ENCODE measurements around the gene FUOM.
"Not testable (repeated sequence)": the region's sequence is repeated elsewhere in the genome, so short reads cannot be mapped to it uniquely, and the experiment has no call there.

The FUOM gene

DNA sequence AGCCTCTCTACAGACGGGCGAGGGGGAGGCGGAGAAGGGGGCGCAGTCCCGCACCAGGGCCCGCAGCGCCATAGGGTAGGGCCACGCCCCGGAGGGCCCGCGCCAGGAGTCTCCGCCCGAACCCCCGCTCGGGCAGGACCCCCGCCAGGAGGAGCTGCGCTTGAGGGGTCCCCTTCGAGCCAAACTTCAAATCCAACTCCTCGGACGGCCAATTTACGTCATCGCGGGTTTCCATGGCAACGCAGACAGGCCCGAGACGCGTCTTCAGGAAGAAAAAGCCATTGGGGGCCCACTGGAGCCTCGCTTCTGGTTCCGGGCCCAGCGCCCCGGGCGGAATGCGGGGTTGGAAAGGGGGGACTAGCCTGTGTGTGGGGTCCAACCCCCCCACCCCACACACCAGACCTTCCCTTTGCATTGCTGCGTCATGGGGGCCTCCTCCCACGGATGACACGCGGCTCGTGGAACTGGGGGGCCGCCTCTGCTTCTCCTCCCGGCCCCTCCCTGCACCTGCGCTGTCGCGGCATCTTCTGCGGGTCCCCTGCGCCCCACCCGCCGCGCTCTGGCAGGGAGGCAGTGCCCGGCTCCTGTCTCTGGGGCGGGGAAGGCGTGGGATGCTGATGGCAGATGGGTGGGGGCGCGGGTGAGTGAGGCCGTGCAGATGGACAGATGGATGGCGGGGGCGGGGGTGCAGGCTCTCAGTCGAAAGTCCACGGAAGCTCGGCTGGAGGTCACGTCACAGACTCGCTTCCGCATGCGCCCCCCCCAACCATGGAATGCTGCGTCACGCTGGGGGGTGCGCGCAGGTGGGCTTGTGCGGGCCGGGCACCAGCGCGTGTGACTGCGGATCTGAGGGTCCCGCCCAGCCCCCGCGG is 22.3 kb downstream of the FUOM start:
- in situ Hi-C loops (cut with MboI; ENCODE audit: low sequenced_read_pairs): no loop called here

DNA sequence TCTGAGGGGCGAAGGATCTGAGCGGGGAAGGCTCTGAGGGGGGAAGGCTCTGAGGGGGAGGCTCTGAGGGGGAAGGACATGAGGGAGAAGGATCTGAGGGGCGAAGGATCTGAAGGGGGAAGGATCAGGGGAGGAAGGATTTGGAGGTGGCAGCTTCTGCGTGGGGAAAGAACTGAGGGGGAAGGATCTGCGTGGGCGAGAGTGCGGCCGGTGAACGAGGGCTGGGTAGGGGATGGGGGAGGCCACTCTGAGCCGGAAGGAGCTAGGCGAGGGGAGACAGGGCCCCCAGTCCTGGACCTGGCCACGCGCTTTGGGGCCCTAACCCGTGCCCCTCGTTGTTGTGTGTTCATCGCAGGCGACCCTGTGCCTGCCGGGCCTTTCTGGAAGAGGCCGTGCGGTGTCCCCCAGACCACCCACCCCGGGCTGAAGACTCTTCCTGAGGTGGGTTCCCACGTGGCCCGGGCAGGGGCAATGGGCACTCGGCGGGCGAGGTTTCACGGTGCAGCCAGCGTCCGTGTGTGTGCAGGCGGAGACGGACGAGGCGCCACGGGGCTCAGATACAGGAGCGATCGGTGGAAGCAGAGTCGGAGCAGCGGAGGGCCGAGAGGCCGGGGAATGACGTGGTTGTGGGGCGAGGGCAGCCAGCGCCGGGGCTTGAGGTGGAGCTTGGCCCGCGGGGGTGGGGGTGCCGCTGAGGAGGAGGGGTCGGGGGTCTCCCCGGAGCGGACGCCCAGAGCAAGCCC is 23.1 kb downstream of the FUOM start:
- in situ Hi-C loops (cut with MboI; ENCODE audit: low sequenced_read_pairs): no loop called here

DNA sequence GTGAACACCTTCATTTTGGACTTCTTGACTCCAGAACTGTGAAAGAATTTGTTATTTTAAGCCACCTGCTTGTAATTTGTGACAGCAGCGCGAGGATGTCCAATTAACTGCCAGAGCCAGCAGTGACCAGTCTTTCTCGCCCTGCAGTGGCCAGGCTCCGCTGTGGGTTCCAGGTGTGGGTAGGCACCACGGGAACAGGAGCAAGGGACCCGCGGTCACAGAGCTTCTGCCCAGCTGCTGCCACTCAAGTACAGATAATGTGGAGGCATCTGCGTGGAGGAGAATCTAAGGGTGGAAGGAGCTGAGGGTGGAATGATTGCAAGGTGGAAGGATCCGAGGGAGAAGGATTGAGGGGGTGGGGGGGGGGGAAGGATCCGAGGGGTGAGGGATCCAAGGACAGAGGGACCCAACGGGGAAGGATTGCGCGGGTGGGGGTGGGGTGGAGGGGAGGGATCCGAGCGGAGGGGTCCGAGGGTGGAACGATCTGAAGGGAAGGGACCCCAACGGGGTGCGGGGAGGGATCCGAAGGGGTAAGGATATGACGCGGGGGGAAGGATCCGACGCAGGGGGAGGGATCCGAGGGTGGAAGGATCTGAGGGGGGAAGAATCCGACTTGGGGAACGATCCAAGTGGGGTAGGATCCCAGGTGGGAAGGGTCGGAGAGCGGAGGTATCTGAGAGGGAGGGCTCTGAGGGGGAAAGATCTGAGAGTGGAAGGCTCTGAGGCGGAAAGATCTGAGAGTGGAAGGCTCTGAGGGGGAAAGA is 24.7 kb downstream of the FUOM start:
- in situ Hi-C loops (cut with MboI; ENCODE audit: low sequenced_read_pairs): no loop called here

DNA sequence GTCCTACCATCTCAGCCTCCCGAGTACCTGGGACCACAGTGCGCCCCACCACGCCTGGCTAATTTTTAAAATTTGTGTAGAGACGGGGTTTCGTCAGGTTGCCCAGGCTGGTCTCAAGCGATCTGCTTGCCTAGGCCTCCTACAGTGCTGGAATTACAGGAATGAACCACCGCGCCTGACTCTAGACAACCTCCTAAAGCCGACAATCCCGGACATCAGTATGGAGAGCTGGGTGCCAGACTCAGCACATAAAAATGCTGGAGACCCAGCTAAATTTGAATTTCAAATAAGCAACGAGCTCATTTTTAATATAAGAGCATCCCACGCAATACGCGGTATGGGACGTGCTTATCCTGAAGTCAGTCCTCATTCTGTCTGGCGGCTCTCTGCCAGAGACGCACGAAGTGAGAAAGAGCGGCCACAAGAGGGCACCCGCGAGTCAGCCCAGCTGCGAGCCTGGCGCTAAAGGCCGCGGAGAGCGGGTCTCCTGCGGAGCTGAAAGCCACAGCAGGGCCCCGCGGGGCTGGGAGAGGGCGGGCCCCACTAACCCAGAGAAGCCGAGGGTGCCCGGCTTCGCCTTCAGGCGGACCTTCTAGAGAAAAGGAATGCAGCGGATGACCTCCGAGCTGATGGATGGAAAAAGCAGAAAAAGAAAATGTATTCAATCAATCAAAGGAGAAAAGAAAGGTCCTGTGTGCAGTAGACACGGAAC is 28.2 kb downstream of the FUOM start:
- in situ Hi-C loops (cut with MboI; ENCODE audit: low sequenced_read_pairs): no loop called here

DNA sequence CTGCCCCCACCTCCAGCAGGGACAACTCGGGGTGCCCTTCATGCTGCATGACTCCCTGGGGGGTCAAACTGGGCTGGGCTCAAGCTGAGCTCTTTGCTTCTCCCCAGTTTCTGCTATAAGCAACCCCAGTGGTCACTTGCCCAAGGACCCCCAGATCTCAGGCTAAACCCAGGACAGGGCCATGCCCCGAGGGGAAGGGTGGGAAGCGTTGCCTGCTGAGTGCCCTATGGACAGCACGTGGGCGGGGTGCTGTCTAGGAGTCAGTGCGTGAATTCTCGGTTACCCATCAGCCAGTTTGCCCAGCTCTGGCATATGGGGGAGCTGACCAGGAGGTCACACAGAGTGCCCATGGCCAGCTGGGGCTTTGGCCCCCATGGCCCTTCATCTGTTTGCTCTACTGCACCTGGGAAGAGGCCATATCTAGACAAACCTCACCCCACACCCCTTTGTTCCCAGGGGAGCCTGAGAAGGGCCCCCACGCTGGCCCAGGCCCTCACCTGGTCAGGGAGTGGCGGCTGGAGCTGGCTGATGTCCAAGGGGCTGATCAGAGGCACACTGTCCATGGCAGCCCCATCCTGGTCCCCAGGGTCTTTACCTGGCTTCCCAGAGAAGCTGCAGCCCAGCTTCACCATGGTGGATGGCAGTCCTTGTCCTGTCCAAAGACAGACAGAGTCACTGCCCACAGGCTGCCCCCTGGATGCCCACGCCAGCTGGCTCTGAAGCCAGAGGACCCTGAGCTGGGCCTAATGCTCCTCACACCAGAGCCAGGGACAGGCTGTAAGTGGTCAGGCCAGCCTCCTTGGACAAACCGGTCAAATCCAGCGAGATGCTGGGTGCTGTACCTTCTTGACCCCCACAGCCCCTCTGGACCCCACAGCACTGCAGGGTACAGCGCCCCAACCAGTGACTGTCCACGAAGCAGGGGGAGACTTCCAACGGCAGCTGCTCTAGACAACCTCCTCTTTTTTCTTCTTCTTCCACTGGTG is 29.2 kb downstream of the FUOM start:
- in situ Hi-C loops (cut with MboI; ENCODE audit: low sequenced_read_pairs): no loop called here

DNA sequence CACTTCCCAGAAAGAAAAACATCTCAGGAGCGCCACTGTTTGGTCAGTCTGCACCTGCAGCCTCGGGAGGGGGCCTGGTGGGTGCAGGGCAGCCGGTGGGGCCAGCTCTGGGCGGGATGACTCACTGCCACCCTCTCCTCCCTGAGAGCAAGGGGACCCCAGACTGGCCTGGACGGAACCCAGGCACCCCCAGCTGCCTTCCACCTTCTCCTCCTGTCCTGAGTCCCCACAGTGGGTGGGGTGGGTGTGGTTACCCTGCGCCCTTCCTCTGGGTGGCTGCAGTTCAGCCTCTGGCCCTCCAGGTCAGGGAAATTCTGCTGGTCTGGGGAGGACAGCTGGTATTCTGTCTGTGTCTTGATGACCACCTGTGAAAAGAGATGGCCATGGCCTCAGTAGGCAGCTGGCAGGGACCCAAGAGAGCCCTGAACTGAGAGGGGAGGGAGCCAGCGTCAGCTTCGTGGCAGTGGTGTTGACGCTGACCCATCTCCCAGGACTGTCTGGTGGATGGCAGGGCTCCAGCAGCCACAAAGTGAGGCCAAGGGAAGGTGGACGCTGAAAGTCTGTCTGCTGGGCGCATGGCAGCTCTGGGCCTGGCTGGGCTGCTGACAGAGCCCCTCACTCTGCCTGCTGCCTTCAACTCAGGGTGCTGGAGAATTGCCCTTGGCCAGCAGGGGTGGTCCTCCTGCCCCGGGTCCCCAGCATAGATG is 30.0 kb downstream of the FUOM start:
- in situ Hi-C loops (cut with MboI; ENCODE audit: low sequenced_read_pairs): no loop called here

DNA sequence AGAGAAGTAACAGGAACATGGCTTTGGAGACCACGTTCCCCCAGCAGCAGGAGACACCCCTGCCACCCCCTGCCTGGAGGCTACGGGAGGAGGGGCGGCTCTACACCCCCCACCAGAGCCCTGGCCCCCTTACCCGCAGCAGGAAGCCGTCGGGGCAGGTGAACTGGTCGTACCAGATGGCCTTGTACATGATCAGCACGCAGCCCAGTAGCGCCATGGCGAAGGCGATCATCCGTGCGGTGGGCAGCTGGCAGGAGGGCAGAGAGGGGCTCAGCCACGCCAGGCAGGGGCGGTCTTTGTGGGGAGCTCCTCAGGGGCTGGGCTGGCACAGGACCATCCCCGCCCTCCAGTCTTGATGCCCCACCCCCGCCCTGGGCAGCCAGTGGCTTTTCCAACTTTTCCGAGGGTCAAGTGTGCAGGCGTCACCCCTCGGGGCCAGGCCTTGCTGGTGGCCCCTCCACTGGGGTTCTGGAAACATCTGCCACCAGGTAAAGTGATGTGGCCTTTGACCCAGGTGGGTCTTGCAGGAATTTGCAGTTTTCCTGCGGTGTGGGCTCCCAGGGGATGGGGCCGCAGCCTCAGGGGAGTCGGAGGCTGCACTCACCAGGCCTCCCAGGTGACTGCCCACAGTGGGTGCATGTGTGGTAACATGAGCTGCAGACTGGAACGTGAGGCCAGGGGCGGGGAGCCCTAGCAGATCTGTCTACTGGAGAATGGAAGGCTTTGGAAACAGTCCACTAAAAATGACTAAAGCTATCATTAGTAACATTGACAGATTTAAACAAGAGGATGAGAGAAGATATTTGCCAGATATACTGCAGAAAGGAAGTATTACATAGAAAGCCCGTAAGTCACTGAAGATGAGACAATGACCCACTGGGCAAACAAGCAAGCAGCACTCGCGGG is 30.8 kb downstream of the FUOM start:
- in situ Hi-C loops (cut with MboI; ENCODE audit: low sequenced_read_pairs): no loop called here

DNA sequence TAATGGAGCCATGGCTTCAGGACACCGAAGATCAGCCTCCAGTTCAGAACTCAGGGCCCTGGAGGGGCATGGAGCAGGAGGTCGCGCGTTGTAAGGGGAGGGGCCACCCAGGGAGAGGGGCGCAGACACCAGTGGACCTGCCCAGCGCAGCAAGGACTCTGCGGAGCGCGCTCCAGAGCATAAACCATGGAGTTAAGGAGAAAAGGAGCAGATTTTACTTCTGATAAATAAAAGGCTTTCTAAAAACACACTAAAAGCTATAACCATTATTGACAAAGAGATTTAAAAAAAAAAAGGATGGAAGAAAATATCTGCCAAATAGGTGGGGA is 31.6 kb downstream of the FUOM start:
- in situ Hi-C loops (cut with MboI; ENCODE audit: low sequenced_read_pairs): no loop called here

DNA sequence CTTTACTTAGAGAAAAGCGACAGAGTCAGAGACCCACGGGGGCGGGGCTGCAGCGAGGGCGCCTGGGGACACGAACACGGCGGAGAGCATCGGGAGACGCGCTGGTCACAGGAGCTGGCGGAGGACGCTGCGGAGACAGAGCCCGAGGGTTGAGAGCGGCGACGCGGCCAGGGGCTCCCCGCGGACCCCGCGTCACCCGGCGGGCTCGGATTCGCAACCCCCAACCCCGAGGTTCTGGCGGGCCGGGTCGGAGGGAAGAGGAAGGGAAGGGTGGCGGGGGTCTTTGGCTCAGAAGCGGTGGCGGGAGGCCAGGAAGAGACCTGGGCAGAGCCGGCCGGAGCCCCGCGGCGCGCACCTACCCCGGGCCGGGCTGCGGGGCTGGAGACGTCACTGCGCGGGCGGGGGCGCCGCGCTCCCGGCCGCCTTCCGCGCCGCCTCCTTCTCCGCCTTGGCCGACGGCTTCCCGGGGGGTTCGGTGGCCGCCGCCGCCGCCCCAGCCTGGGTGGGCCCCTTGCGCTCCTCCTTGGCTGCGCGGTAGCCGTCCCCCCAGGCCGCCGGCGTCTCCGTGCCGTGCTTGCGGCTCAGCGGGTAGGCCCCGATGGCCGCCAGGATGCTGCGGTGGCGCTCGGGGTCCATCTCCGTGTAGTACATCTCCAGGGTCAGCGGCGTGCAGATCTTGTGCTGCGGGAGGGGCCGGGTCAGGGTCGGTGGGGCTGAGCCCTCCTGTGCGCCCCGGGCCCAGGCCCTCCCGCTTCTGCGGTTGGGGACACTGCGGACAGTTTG is 32.2 kb downstream of the FUOM start:
- in situ Hi-C loops (cut with MboI; ENCODE audit: low sequenced_read_pairs): no loop called here

DNA sequence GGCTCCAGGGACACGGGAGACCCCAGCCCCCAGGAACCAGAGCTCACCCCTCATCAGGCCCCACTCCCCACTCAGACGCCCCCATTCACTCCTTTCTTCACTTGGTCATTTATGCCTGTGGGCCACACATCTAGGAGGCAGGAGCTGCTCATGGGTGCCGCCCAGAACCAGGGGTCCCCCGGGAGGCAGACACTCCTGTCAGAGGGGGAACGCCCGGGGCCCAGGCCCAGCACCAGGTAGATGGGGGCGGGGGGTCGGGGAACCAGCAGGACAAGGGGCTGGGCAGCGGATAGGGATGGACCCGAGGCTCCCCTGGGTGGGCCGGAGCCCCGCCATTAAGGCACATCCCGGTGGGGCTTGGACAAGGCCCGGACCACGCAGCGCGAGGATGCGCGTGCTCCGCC is 33.0 kb downstream of the FUOM start:
- in situ Hi-C loops (cut with MboI; ENCODE audit: low sequenced_read_pairs): no loop called here

DNA sequence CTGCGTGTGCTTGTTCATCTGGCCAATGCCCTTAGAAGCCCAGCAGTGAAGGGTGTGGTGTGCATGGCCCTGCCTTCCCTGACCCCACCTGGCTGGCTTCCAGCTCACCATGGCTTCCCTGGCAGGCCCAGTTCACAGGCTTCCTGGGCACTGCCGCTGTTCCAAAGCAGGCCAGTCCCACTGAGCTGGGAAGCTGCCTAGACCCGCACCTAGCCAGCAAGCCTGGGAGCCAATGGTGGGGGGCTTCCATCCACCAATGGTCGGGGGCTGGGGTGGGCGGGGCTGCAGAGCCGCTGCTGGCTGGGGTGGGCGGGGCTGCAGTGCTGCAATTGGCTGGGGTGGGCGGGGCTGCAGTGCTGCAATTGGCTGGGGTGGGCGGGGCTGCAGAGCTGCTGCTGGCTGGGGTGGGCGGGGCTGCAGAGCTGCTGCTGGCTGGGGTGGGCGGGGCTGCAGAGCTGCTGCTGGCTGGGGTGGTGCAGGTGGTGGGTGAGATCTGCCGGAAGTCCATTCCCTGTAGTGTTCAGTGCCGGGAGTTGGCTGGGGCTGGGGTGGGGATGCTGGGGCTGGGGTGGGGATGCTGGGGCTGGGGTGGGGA is 33.5 kb downstream of the FUOM start:
- in situ Hi-C loops (cut with MboI; ENCODE audit: low sequenced_read_pairs): no loop called here

DNA sequence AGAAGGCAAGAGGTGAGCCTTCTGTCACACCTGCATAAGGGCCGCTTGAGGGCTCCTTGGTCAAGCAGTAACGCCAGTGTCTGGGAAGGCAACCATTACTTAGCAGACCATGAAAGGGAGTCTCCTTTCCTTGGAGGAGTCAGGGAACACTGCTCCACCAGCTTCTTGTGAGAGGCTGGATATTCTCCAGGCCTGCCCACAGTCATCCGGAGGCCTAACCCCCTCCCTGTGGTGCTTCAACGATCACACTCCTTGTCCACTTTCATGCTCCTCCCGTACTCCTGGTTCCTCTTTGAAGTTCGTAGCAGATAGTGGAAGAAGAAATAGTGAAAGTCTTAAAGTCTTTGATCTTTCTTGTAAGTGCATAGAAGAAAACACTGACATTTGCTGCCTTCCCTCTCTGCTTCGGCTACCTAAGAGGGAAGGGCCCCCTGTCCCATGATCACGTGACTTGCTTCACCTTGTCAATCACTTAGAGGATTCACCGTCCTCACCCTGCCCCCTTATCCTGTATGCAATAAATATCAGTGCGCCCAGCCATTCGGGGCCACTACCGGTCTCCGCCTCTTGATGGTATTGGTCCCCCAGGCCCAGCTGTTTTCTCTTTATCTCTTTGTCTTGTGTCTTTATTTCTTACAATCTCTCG is 35.6 kb downstream of the FUOM start:
- in situ Hi-C loops (cut with MboI; ENCODE audit: low sequenced_read_pairs): not testable (repeated sequence)

DNA sequence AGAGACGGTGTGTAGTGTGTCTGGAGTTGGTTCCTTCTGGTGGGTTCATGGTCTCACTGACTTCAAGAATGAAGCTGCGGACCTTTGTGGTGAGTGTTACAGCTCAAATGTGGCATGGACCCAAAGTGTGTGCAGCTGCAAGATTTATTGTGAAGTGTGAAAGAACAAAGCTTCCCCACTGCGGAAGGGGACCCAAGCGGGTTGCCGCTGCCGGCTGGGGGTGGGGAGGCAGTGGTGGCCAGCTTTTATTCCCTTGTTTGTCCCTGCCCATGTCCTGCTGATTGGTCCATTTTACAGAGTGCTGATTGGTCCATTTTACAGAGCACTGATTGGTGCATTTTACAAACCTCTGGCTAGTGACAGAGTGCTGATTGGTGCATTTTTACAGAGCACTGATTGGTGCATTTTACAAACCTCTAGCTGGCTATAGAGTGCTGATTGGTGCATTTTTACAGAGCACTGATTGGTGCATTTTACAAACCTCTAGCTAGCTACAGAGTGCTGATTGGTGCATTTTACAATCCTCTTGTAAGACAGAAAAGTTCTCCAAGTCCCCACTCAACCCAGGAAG is 36.9 kb downstream of the FUOM start:
- in situ Hi-C loops (cut with MboI; ENCODE audit: low sequenced_read_pairs): not testable (repeated sequence)

DNA sequence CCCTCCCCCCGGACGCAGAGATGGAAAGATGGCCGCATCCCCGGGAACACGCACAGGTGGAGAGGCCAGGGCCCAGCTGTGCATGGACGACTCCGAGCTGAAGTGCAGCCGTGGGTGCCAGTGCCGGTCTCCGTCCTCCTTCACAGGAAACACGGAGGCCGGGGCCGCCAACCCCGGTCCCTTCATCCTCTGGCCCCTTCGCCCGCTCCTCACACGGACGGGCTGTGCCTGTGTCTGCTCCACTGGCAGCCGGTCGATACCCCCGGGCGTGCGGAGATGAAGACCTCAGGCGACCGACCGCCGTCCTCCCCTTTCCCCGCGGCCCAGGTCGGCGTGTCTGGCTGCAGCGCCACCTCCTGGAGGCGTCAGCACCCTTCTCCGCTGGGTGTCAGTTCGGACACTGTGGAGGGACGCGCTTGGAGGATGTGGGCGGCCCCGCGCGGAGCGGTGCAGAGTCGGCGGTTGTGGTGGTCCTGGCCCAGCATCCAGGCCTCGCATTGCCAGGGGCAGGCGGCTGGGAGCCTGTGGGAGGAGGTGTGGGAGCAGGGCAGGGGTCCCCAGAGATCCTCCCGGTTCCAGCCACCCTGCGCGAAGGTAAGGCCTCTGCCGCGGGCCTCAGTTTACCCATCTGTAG is 39.2 kb downstream of the FUOM start:
- in situ Hi-C loops (cut with MboI; ENCODE audit: low sequenced_read_pairs): no loop called here

DNA sequence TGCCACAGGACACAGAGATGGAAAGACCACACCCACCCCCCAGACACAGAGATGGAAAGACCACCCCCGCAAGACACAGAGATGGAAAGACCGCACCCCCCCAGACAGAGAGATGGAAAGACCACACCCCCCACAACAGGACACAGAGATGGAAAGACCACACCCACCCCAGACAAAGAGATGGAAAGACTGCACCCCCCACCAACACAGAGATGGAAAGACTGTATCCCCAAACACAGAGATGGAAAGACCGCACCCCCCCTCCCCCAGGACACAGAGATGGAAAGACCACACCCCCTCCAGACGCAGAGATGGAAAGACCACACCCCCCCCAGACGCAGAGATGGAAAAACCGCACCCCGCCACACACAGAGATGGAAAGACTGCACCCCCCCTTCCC is 41.1 kb downstream of the FUOM start:
- in situ Hi-C loops (cut with MboI; ENCODE audit: low sequenced_read_pairs): no loop called here

DNA sequence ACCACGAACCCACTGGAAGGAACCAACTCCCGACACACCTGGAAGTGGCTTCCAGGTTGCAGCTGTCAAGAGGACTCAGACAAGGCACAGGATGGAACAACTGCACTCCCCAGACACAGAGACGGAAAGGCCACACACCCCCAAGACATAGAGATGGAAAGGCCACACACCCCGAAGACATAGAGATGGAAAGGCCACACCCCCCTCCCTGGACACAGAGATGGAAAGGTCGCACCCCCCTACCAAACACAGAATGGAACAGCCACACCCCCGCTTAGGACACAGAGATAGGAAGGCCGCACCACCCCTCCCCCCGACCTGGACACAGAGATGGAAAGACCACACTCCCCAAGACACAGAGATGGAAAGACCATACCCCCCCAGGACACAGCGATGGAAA is 41.6 kb downstream of the FUOM start:
- in situ Hi-C loops (cut with MboI; ENCODE audit: low sequenced_read_pairs): no loop called here

Data from HL-60/S4 treated with phorbol 12-myristate 13-acetate at 8.2 ng/mL for 4 days and 3 days (cell line).